MCF 10A (cell line): ENCODE data around the gene AK9. TPM values are rescaled to one million over a fixed set of nuclear protein-coding genes. Genes with fewer than 3 reads are reported as not detected.
A peak's percentile ranks its signal among the peaks of the same experiment; 100 is the strongest.

Experiments
- BruUV-seq: library from RNA; stranded (reverse); fragments of 400-500 nt; replicated peaks from 2 replicates; lab custom pipeline; 2021; lab: Mats Ljungman, UMichigan
- CTCF ChIA-PET: fragments of 300-600 bp; sonication (Branson Sonifier 250); formaldehyde crosslinking; extraction: SDS; loops from one replicate; lab custom pipeline; 2021; ENCODE audit warnings: antibody characterized with exemption, inconsistent platforms; lab: Yijun Ruan, JAX
- POLR2A ChIA-PET: fragments of 300-600, 350-650 bp; sonication (Branson Sonifier 250); formaldehyde crosslinking; extraction: SDS; loops from one replicate; lab custom pipeline; 2020; ENCODE audit warnings: antibody characterized with exemption, inconsistent platforms; lab: Yijun Ruan, JAX
- DNase-seq: peaks from one replicate; pipeline ENCODE4 v3.0.0-alpha.2; 2018; ENCODE audit not compliant: unreplicated experiment
- H3K27ac Mint-ChIP-seq: one replicate; pipeline ENCODE4 v1.8.0; 2022; ENCODE audit warnings: mild to moderate bottlenecking, low read depth, mixed read lengths; ENCODE audit not compliant: unreplicated experiment
- H3K27me3 Mint-ChIP-seq: one replicate; pipeline ENCODE4 v1.8.0; 2022; ENCODE audit warnings: mixed read lengths; ENCODE audit not compliant: insufficient read depth, unreplicated experiment
- H3K36me3 Mint-ChIP-seq: one replicate; pipeline ENCODE4 v1.8.0; 2022; ENCODE audit warnings: mild to moderate bottlenecking, moderate library complexity, mixed read lengths; ENCODE audit not compliant: insufficient read depth, unreplicated experiment
- H3K4me1 Mint-ChIP-seq: one replicate; pipeline ENCODE4 v1.8.0; 2022; ENCODE audit warnings: mixed read lengths; ENCODE audit not compliant: insufficient read depth, unreplicated experiment
- H3K4me3 Mint-ChIP-seq: one replicate; pipeline ENCODE4 v1.8.0; 2022; ENCODE audit warnings: mild to moderate bottlenecking, moderate library complexity, mixed read lengths; ENCODE audit not compliant: unreplicated experiment
- H3K9me3 Mint-ChIP-seq: one replicate; pipeline ENCODE4 v1.8.0; 2022; ENCODE audit warnings: mixed read lengths; ENCODE audit not compliant: unreplicated experiment
- CTCF ChIP-seq: fragments of 200-600 bp; IDR thresholded peaks from one replicate; pipeline ENCODE4 v1.8.0; 2022; ENCODE audit warnings: antibody characterized with exemption, mild to moderate bottlenecking; ENCODE audit not compliant: unreplicated experiment
- intact Hi-C: fragments of 100-400 bp; cut with micrococcal nuclease; formaldehyde crosslinking; loops from 2 replicates; pipeline ENCODE4 v1.14.1; 2022
- total RNA-seq: library from RNA; stranded (reverse); gene quantifications from 2 replicates; pipeline ENCODE4 v1.2.3, GENCODE V29; 2022

Gene AK9
- total RNA-seq, 1 experiment from 2014 or later = 4.7 TPM

- CTCF ChIA-PET = interaction anchor here (0.6 to 15.3 kb wide), 8 partner anchors 8 to 358 kb away, joined by 3 to 337 read pairs (median 4); no protein-coding TSS in a partner anchor
- intact Hi-C loops = no loop called here
- peak; percentile 43 for DNase-seq
Observed at GRCh38 chr6:109695468-109695867, 4.5 kb upstream of the AK9 start.

GRCh38 chr6:109693111-109693510 is 2.1 kb upstream of the AK9 start:
- Mint-ChIP-seq H3K4me3 (no peak overlapping the region), H3K4me1 (no peaks in the 10 kb centered on the region), H3K9me3 (no peaks in the 10 kb centered on the region), H3K27ac (no peak overlapping the region), H3K36me3 (peaks cover 12% of the 10 kb centered on the region), H3K27me3 (no peaks in the 10 kb centered on the region)
- POLR2A ChIA-PET = interaction anchor here (0.6 to 1.0 kb wide), 2 partner anchors 227 to 487 kb away, joined by 3 to 5 read pairs; partner anchors contain the start of gene CDC40
- intact Hi-C loops = no loop called here
- CTCF ChIA-PET = interaction anchor here (0.6 to 15.3 kb wide), 9 partner anchors 8 to 1150 kb away, joined by 3 to 337 read pairs (median 7); no protein-coding TSS in a partner anchor
- TF ChIP-seq CTCF = no peak
- DNase-seq = no peak
- no TSS peak for BruUV-seq

More at GRCh38 chr6:109695468-109695867, 4.5 kb upstream of the AK9 start:
- H3K4me1 Mint-ChIP-seq = no peaks in the 10 kb centered on the region
- POLR2A ChIA-PET = interaction anchor here (0.6 kb wide), 1 partner anchor 1992 kb away, joined by 4 read pairs; no protein-coding TSS in a partner anchor
- no peaks in the 10 kb centered on the region for H3K27me3 Mint-ChIP-seq
- no peak for TF ChIP-seq CTCF
- no peak overlapping the region for H3K4me3 Mint-ChIP-seq
- no peak overlapping the region for H3K27ac Mint-ChIP-seq
- no TSS peak for BruUV-seq
- peaks cover 6% of the 10 kb centered on the region for H3K36me3 Mint-ChIP-seq
- H3K9me3 Mint-ChIP-seq = no peaks in the 10 kb centered on the region

- ChIA-PET CTCF (interaction anchor here (0.6 to 6.8 kb wide), 8 partner anchors 14 to 508 kb away, joined by 3 to 38 read pairs (median 4); no protein-coding TSS in a partner anchor), POLR2A (interaction anchor here (0.6 to 1.8 kb wide), 6 partner anchors 11 to 489 kb away, joined by 3 to 5 read pairs (median 4); partner anchors contain the start of gene CD164)
- intact Hi-C loops = loop anchor here (2.0 kb wide), 1 partner anchor 164 kb away; no protein-coding TSS in a partner anchor
- no peak for DNase-seq
- Mint-ChIP-seq H3K27me3 (no peaks in the 10 kb centered on the region), H3K27ac (peak overlapping the region; percentile 96), H3K36me3 (peaks cover 12% of the 10 kb centered on the region), H3K9me3 (no peaks in the 10 kb centered on the region), H3K4me1 (peaks cover 12% of the 10 kb centered on the region), H3K4me3 (peak overlapping the region; percentile 91)
- BruUV-seq = no TSS peak
- no peak for TF ChIP-seq CTCF
Observed at GRCh38 chr6:109690373-109690736, 647 bp downstream of the AK9 start.

GRCh38 chr6:109687271-109687761 is 3.7 kb downstream of the AK9 start:
- Mint-ChIP-seq H3K27me3 (no peaks in the 10 kb centered on the region), H3K4me3 (peak overlapping the region; percentile 12), H3K9me3 (no peaks in the 10 kb centered on the region), H3K4me1 (peaks cover 12% of the 10 kb centered on the region), H3K36me3 (peaks cover 12% of the 10 kb centered on the region), H3K27ac (peak overlapping the region; percentile 95)
- no peak for TF ChIP-seq CTCF
- intact Hi-C loops = no loop called here
- no TSS peak for BruUV-seq
- ChIA-PET POLR2A (interaction anchor here (1.1 to 1.3 kb wide), 2 partner anchors 352 to 409 kb away, joined by 3 to 4 read pairs; no protein-coding TSS in a partner anchor), CTCF (interaction anchor here (0.6 to 6.8 kb wide), 5 partner anchors 8 to 352 kb away, joined by 3 to 38 read pairs (median 4); no protein-coding TSS in a partner anchor)
- peak; percentile 96 for DNase-seq
